ENCODE results near the gene TBC1D1. TPM values are rescaled to one million over a fixed set of nuclear protein-coding genes. Genes with fewer than 3 reads are reported as not detected.

The TBC1D1 gene
- total and polyA plus RNA-seq, 4 experiments from 2014 or later: 15.3 to 46.7 (median 34.3) TPM

DNA sequence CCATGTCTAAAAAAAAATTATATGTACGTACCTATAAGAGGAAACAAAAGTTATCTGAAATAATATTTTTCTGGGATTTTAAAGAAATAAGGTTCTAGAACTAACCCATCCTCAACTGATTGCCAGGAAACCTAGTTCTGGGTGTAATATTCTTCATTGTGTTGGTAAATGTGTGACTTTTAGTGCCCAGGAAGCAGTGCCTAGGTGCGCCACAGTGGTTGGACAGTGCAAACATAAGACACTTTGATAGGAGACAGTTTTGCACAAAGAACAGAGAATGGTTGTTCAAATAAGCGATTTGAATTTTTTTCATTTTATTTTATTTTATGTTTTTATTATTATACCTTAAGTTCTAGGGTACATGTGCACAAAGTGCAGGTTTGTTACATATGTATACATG lies 47.3 kb downstream of the TBC1D1 start:
- POLR2A ChIA-PET (ENCODE audit: partially characterized antibody): no interaction called here
- Mint-ChIP-seq H3K27ac (no peak overlapping the region), H3K4me3 (no peak overlapping the region), H3K27me3 (no peaks in the 10 kb centered on the region), H3K4me1 (peaks cover 18 to 32% (median 22%) of the 10 kb centered on the region in 4 donors), H3K36me3 (peaks cover 11 to 18% of the 10 kb centered on the region in 2 donors), H3K9me3 (peaks cover 0 to 9% (median 4%) of the 10 kb centered on the region in 8 donors)
- intact Hi-C loops (cut with micrococcal nuclease): no loop called here
- no peaks in the 10 kb centered on the region for H3K9me3 ChIP-seq (ENCODE audit: control insufficient read depth in 1 of 2, low read length in 2 of 2)
- H3K27me3 ChIP-seq (ENCODE audit: insufficient read depth, low read length): no peaks in the 10 kb centered on the region
- no peaks in the 10 kb centered on the region for H3K36me3 ChIP-seq (ENCODE audit: insufficient read depth, low read length)
- H3K4me3 ChIP-seq (ENCODE audit: low read length in 2 of 2): no peak overlapping the region
- no peaks in the 10 kb centered on the region for H3K4me1 ChIP-seq (ENCODE audit: insufficient read depth, low read length)
- CTCF ChIA-PET (ENCODE audit: partially characterized antibody): no interaction called here
- no peak overlapping the region for H3K27ac ChIP-seq (ENCODE audit: low read depth, low read length)
- no peak for DNase-seq

DNA sequence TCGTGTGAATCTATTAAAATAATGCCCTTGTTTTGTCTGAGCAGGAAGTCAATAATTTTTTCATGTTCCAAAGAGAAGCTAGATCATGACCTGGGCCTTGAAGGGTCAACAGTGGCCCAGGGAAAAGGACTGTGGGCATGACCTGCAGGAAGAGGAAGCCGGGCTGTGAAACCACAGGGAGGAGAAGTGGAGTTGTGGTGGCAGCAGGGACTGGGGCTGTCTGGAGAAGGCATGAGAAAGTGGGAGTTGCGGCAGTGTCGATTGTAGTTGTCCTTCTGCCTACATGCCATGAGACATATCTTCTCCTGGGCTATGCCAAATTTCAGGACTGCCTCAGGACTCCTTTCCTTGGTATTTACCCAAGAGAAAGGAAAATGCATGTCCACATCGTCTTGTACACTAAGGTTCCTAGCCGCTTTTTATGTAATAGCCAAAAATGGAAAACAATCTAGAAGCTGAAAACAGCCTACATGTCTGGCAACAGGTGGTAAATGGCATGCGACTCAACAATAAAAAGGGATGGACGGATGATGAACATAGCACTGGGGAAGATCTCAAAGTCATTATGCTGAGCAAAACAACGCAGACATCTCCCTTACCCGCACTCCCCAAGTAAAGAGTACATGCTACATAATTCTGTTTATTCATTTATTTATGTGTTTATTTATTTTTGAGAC lies 55.8 kb downstream of the TBC1D1 start:
- Mint-ChIP-seq H3K4me3 (no peak overlapping the region), H3K27me3 (no peaks in the 10 kb centered on the region), H3K36me3 (peaks cover 13 to 22% of the 10 kb centered on the region in 2 donors), H3K9me3 (no peaks in the 10 kb centered on the region), H3K27ac (peak overlapping the region in 2 of 7 donors; percentile 19 to 25), H3K4me1 (peaks cover 23 to 42% (median 32%) of the 10 kb centered on the region in 4 donors)
- intact Hi-C loops (cut with micrococcal nuclease): no loop called here
- ChIA-PET POLR2A (ENCODE audit: partially characterized antibody) (no interaction called here), CTCF (ENCODE audit: partially characterized antibody) (interaction anchor here (0.6 kb wide), 1 partner anchor 914 kb away, joined by 4 read pairs; no protein-coding TSS in a partner anchor)
- DNase-seq: no peak
- Histone ChIP-seq H3K36me3 (ENCODE audit: insufficient read depth, low read length) (no peaks in the 10 kb centered on the region), H3K4me1 (ENCODE audit: insufficient read depth, low read length) (no peaks in the 10 kb centered on the region), H3K27me3 (ENCODE audit: insufficient read depth, low read length) (no peaks in the 10 kb centered on the region), H3K9me3 (ENCODE audit: control insufficient read depth in 1 of 2, low read length in 2 of 2) (no peaks in the 10 kb centered on the region), H3K27ac (ENCODE audit: low read depth, low read length) (no peak overlapping the region), H3K4me3 (ENCODE audit: low read length in 2 of 2) (no peak overlapping the region)

DNA sequence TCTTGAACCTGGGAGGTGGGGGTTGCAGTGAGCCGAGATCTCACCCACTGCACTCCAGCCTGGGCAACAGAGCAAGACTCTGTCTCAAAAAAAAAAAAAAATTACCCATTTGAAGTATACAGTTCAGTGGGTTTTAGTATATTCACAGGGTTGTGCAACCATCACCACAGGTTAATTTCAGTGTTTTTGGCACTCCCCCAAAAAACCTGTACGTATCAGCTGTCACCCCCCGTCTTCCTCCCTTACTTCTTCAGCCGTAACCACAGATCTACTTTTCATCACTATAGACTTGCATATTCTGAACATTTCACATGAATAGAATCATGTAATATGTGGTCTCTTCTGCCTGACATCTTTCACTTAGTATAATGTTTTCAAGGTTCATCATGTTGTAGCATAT lies 57.7 kb downstream of the TBC1D1 start:
- ChIA-PET POLR2A (ENCODE audit: partially characterized antibody) (interaction anchor here (0.7 kb wide), 1 partner anchor 153 kb away, joined by 3 read pairs; no protein-coding TSS in a partner anchor), CTCF (ENCODE audit: partially characterized antibody) (no interaction called here)
- peak overlapping the region in 1 of 7 donors; percentile 25 for H3K27ac Mint-ChIP-seq
- Histone ChIP-seq H3K9me3 (ENCODE audit: control insufficient read depth in 1 of 2, low read length in 2 of 2) (no peaks in the 10 kb centered on the region), H3K4me3 (ENCODE audit: low read length in 2 of 2) (no peak overlapping the region), H3K27me3 (ENCODE audit: insufficient read depth, low read length) (no peaks in the 10 kb centered on the region), H3K4me1 (ENCODE audit: insufficient read depth, low read length) (no peaks in the 10 kb centered on the region), H3K27ac (ENCODE audit: low read depth, low read length) (no peak overlapping the region), H3K36me3 (ENCODE audit: insufficient read depth, low read length) (no peaks in the 10 kb centered on the region)
- intact Hi-C loops (cut with micrococcal nuclease): no loop called here
- DNase-seq: no peak
- H3K4me3 Mint-ChIP-seq: no peak overlapping the region
- H3K9me3 Mint-ChIP-seq: no peaks in the 10 kb centered on the region
- peaks cover 16 to 30% (median 21%) of the 10 kb centered on the region in 4 donors for H3K4me1 Mint-ChIP-seq
- H3K36me3 Mint-ChIP-seq: peaks cover 28 to 37% of the 10 kb centered on the region in 2 donors
- H3K27me3 Mint-ChIP-seq: no peaks in the 10 kb centered on the region

DNA sequence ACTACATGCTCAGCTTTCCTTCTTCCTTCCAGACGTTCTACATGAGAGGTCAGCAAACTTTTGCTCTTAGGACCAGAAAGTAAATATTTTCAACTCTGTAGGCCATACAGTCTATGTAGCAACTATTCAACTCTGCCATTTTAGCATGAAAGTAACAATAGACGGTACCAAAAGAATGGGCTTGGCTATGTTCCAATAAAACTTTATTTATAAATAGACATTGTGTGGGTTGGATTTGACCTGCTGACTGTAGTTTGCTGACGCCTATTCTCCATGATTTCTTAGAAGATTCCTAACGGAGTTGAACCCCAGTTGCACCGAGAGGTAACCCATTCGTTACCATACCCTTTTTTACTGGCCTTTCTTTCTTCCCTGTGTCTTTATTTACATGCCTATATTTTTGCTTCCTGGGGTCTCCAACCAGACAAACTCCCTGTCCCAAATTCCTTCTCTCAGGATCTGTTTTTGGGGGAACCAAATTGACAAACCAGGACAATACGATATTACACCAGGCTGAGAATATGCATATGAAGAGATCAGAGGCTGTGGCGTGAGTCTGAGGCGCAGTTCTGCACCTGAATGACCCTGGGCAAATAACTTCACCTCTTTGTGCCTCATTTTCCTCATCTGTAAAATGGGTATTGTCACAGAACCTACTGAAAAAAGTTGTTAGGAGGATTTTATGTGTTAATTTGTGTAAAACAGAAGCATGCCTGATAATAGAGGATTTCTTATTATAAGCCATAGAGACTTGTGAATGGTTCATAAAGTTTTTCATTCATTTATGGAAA lies 58.9 kb downstream of the TBC1D1 start:
- H3K27me3 Mint-ChIP-seq: no peaks in the 10 kb centered on the region
- peaks cover 28 to 37% of the 10 kb centered on the region in 2 donors for H3K36me3 Mint-ChIP-seq
- peaks cover 18 to 32% (median 21%) of the 10 kb centered on the region in 4 donors for H3K4me1 Mint-ChIP-seq
- peak overlapping the region in 1 of 7 donors; percentile 59 for H3K27ac Mint-ChIP-seq
- intact Hi-C loops (cut with micrococcal nuclease): no loop called here
- CTCF ChIA-PET (ENCODE audit: partially characterized antibody): no interaction called here
- H3K4me1 ChIP-seq (ENCODE audit: insufficient read depth, low read length): no peaks in the 10 kb centered on the region
- no peaks in the 10 kb centered on the region for H3K9me3 Mint-ChIP-seq
- H3K9me3 ChIP-seq (ENCODE audit: control insufficient read depth in 1 of 2, low read length in 2 of 2): no peaks in the 10 kb centered on the region
- H3K36me3 ChIP-seq (ENCODE audit: insufficient read depth, low read length): no peaks in the 10 kb centered on the region
- no peak overlapping the region for H3K27ac ChIP-seq (ENCODE audit: low read depth, low read length)
- H3K27me3 ChIP-seq (ENCODE audit: insufficient read depth, low read length): no peaks in the 10 kb centered on the region
- POLR2A ChIA-PET (ENCODE audit: partially characterized antibody): no interaction called here
- H3K4me3 ChIP-seq (ENCODE audit: low read length in 2 of 2): no peak overlapping the region
- H3K4me3 Mint-ChIP-seq: no peak overlapping the region
- DNase-seq: no peak

DNA sequence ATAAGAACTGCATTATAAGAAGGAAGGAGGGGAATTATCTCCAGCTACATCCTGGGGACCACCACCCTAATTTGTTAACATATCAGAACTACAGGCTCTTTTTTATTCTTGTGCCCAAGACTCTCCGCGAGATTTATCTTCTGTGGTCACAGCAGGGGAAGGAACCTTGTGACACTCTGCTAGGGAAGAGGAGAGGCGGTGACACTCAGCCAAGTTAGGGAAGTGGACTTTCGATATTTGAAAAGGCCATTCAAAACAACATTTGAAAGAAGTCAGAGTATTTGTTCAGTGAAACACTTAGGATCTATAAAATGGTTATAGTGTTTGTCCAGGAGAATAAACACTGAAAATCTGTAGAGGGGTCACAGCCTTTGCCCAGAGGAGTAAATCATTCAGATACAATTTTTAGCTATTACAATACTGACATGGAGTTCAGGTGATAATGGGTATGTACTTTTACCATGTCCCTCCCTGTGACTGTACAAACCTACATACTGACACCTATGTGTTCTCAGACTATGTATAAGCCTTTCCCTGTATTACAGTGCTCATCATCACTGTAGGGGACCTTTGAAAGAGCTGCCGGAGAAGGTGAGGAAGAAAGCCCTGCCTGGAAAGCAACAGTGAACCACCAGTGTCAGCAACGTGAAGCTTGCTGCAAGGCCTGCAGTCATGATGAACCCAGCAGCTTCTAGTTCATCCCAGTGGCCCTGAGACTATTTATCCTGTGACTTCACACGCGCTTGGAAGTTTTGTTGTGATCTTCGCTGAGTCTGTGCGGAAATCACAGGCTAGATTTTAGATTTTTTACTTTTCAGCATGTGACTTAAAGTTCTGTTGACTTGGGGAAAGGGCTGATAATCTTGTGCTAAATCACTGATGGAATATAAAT lies 60.8 kb downstream of the TBC1D1 start:
- Mint-ChIP-seq H3K4me1 (peaks cover 6 to 21% (median 15%) of the 10 kb centered on the region in 4 donors), H3K27ac (peak overlapping the region in 3 of 7 donors; percentile 13 to 72 (median 23)), H3K4me3 (no peak overlapping the region), H3K27me3 (no peaks in the 10 kb centered on the region), H3K9me3 (no peaks in the 10 kb centered on the region), H3K36me3 (peaks cover 24 to 30% of the 10 kb centered on the region in 2 donors)
- intact Hi-C loops (cut with micrococcal nuclease): no loop called here
- CTCF ChIA-PET (ENCODE audit: partially characterized antibody): interaction anchor here (1.6 kb wide), 1 partner anchor 19 kb away, joined by 5 read pairs; no protein-coding TSS in a partner anchor
- H3K4me3 ChIP-seq (ENCODE audit: low read length in 2 of 2): no peak overlapping the region
- H3K9me3 ChIP-seq (ENCODE audit: control insufficient read depth in 1 of 2, low read length in 2 of 2): no peaks in the 10 kb centered on the region
- DNase-seq: no peak
- no peaks in the 10 kb centered on the region for H3K27me3 ChIP-seq (ENCODE audit: insufficient read depth, low read length)
- no peak overlapping the region for H3K27ac ChIP-seq (ENCODE audit: low read depth, low read length)
- H3K36me3 ChIP-seq (ENCODE audit: insufficient read depth, low read length): no peaks in the 10 kb centered on the region
- POLR2A ChIA-PET (ENCODE audit: partially characterized antibody): no interaction called here
- no peaks in the 10 kb centered on the region for H3K4me1 ChIP-seq (ENCODE audit: insufficient read depth, low read length)

DNA sequence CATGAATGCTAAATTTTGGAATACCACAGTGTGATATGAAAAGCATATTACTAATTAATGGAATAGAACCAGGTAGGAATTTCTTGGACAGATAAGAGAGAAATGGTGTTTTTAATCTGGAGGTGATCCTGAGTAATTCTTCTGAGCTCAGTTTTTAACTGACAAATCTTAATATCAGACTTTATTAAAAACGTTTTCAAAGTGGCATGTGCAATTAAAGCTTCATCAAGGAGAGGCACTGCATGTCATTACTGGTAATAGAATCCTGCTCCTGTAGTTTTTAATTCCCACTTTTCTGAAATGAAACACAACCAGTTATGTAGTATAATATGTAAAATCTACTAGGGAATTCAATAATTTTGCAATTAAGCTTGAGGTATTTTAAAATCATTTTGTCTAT lies 62.3 kb downstream of the TBC1D1 start:
- POLR2A ChIA-PET (ENCODE audit: partially characterized antibody): interaction anchor here (0.6 kb wide), 1 partner anchor 31 kb away, joined by 3 read pairs; no protein-coding TSS in a partner anchor
- Mint-ChIP-seq H3K9me3 (no peaks in the 10 kb centered on the region), H3K27ac (no peak overlapping the region), H3K4me1 (peaks cover under 1 to 16% (median 12%) of the 10 kb centered on the region in 4 donors), H3K27me3 (no peaks in the 10 kb centered on the region), H3K4me3 (no peak overlapping the region), H3K36me3 (peaks cover 26% of the 10 kb centered on the region in 2 donors)
- no peak for DNase-seq
- CTCF ChIA-PET (ENCODE audit: partially characterized antibody): interaction anchor here (1.0 to 1.6 kb wide), 2 partner anchors 18 to 64 kb away, joined by 3 to 5 read pairs; no protein-coding TSS in a partner anchor
- no peaks in the 10 kb centered on the region for H3K4me1 ChIP-seq (ENCODE audit: insufficient read depth, low read length)
- no peaks in the 10 kb centered on the region for H3K36me3 ChIP-seq (ENCODE audit: insufficient read depth, low read length)
- no peak overlapping the region for H3K27ac ChIP-seq (ENCODE audit: low read depth, low read length)
- H3K27me3 ChIP-seq (ENCODE audit: insufficient read depth, low read length): no peaks in the 10 kb centered on the region
- intact Hi-C loops (cut with micrococcal nuclease): no loop called here
- H3K4me3 ChIP-seq (ENCODE audit: low read length in 2 of 2): no peak overlapping the region
- no peaks in the 10 kb centered on the region for H3K9me3 ChIP-seq (ENCODE audit: control insufficient read depth in 1 of 2, low read length in 2 of 2)

Data from CD4-positive, alpha-beta memory T cell (primary cell).